Lower lobe of right lung (tissue), 2 donors: Measurements from ENCODE around the gene SAA4. TPM values are rescaled to one million over a fixed set of nuclear protein-coding genes. Genes with fewer than 3 reads are reported as not detected.
"Not testable (repeated sequence)": the region's sequence is repeated elsewhere in the genome, so short reads cannot be mapped to it uniquely, and the experiment has no call there.

Source experiments
- ATAC-seq, 2 donors: fragments of 200-7000 bp; cut with Tn5 transposase; one replicate each; pipeline ENCODE4 v1.9.1; 2020 to 2022; ENCODE audit warnings: mild to moderate bottlenecking in 2 of 2, moderate library complexity in 2 of 2
- DNase-seq: peaks from one replicate; pipeline ENCODE4 v3.0.0-alpha.2; 2020
- H3K27ac ChIP-seq: fragments of 200-600 bp; one replicate; pipeline ENCODE4 v1.8.0; 2022
- H3K27me3 ChIP-seq: fragments of 200-600 bp; one replicate; pipeline ENCODE4 v1.8.0; 2022; ENCODE audit warnings: low read depth
- H3K36me3 ChIP-seq: fragments of 200-600 bp; one replicate; pipeline ENCODE4 v1.8.0; 2022; ENCODE audit warnings: mild to moderate bottlenecking
- H3K4me1 ChIP-seq: fragments of 200-600 bp; one replicate; pipeline ENCODE4 v1.8.0; 2022
- H3K4me3 ChIP-seq: fragments of 200-600 bp; one replicate; pipeline ENCODE4 v1.8.0; 2022; ENCODE audit warnings: mild to moderate bottlenecking
- H3K9me3 ChIP-seq: fragments of 200-600 bp; one replicate; pipeline ENCODE4 v1.8.0; 2022
- CTCF ChIP-seq: fragments of 200-600 bp; IDR thresholded peaks from one replicate; pipeline ENCODE4 v1.8.0; 2022; ENCODE audit warnings: antibody characterized with exemption, mild to moderate bottlenecking
- intact Hi-C: fragments of 100-400 bp; cut with DNase I; formaldehyde crosslinking; loops from one replicate; pipeline ENCODE4 v1.11.0; 2022
- total RNA-seq: library from RNA; stranded (reverse); fragmentation: NEBNext Ultra II Directional; extraction: Animal tissue kit (Norgen Biotek cat#: 25700); gene quantifications from one replicate; pipeline ENCODE4 v1.2.1, GENCODE V29; 2021
- donor health status: DM: no; HTN: yes; CAD: no; lungs with severe emphysema.

SAA4 gene
- total RNA-seq, 1 donor from 2014 or later = 0.62 TPM

- Histone ChIP-seq H3K27me3 (no peaks in the 10 kb centered on the region), H3K9me3 (no peaks in the 10 kb centered on the region), H3K4me1 (peaks cover 5% of the 10 kb centered on the region), H3K27ac (no peak overlapping the region), H3K36me3 (no peaks in the 10 kb centered on the region), H3K4me3 (no peak overlapping the region)
- ATAC-seq = no peak
- no peak for DNase-seq
- no peak for TF ChIP-seq CTCF
- intact Hi-C loops = no loop called here
These were observed 27.4 kb upstream of the SAA4 start for GRCh38 chr11:18264035-18264434.

- H3K36me3 ChIP-seq, H3K27ac ChIP-seq, H3K9me3 ChIP-seq, intact Hi-C loops, H3K27me3 ChIP-seq, DNase-seq, ATAC-seq, H3K4me3 ChIP-seq, H3K4me1 ChIP-seq: not testable (repeated sequence)
These were observed 26.2 kb upstream of the SAA4 start for GRCh38 chr11:18262681-18263350.

GRCh38 chr11:18261721-18262120 is 25.1 kb upstream of the SAA4 start:
- intact Hi-C loops = no loop called here
- H3K4me3 ChIP-seq = no peak overlapping the region
- H3K4me1 ChIP-seq = peaks cover 5% of the 10 kb centered on the region
- DNase-seq (no peak), ATAC-seq (no peak)
- H3K9me3 ChIP-seq = no peaks in the 10 kb centered on the region
- TF ChIP-seq CTCF = no peak
- H3K27me3 ChIP-seq = no peaks in the 10 kb centered on the region
- no peaks in the 10 kb centered on the region for H3K36me3 ChIP-seq
- H3K27ac ChIP-seq = no peak overlapping the region

GRCh38 chr11:18259259-18259658 is 22.7 kb upstream of the SAA4 start:
- Histone ChIP-seq H3K27me3 (no peaks in the 10 kb centered on the region), H3K36me3 (no peaks in the 10 kb centered on the region), H3K4me1 (no peaks in the 10 kb centered on the region), H3K9me3 (no peaks in the 10 kb centered on the region), H3K27ac (no peak overlapping the region), H3K4me3 (no peak overlapping the region)
- TF ChIP-seq CTCF = no peak
- ATAC-seq (no peak), DNase-seq (no peak)
- intact Hi-C loops = no loop called here

GRCh38 chr11:18254781-18255361 is 18.3 kb upstream of the SAA4 start:
- intact Hi-C loops = no loop called here
- DNase-seq (no peak), ATAC-seq (no peak)
- TF ChIP-seq CTCF = no peak
- no peaks in the 10 kb centered on the region for H3K36me3 ChIP-seq
- no peaks in the 10 kb centered on the region for H3K27me3 ChIP-seq
- no peaks in the 10 kb centered on the region for H3K4me1 ChIP-seq
- H3K9me3 ChIP-seq = no peaks in the 10 kb centered on the region
- no peak overlapping the region for H3K27ac ChIP-seq
- no peak overlapping the region for H3K4me3 ChIP-seq

GRCh38 chr11:18253778-18254338 is 17.3 kb upstream of the SAA4 start:
- no peaks in the 10 kb centered on the region for H3K4me1 ChIP-seq
- H3K27ac ChIP-seq = no peak overlapping the region
- DNase-seq (no peak), ATAC-seq (no peak)
- H3K9me3 ChIP-seq = no peaks in the 10 kb centered on the region
- no peak overlapping the region for H3K4me3 ChIP-seq
- H3K36me3 ChIP-seq = no peaks in the 10 kb centered on the region
- no peaks in the 10 kb centered on the region for H3K27me3 ChIP-seq
- TF ChIP-seq CTCF = no peak
- intact Hi-C loops = no loop called here
